T-helper 2 cell (primary cell): ENCODE results near the gene ITGAL.
A peak's percentile ranks its signal among the peaks of the same experiment; 100 is the strongest.
"Not testable (repeated sequence)": the region's sequence is repeated elsewhere in the genome, so short reads cannot be mapped to it uniquely, and the experiment has no call there.

ENCODE experiments used
- DNase-seq, 5 experiments: peaks; one replicate each; pipeline versions ENCODE4 v3.0.0 to v3.0.0-alpha.2; 2012 to 2022

Gene ITGAL

DNA sequence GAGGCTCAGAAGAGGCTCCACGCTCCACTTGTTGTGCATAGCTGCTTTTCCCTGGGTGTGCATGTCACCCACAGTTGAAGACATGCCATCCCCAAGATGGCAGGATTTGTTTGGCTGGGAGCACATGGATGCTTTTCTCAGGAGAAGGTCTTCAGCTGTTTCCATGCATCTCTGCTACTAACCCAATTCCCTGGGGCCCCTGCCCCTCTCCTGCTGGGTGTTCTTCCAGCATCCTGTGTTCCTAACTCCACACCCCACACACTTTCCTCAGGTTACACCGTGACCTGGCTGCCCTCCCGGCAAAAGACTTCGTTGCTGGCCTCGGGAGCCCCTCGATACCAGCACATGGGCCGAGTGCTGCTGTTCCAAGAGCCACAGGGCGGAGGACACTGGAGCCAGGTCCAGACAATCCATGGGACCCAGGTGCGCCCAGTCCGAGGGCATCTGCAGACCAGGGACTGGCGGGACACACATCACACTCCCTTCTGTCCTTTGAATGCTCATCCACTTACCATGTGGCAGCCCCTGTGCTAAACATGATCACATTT is 21.5 kb downstream of the ITGAL start:
- DNase-seq = no peak

DNA sequence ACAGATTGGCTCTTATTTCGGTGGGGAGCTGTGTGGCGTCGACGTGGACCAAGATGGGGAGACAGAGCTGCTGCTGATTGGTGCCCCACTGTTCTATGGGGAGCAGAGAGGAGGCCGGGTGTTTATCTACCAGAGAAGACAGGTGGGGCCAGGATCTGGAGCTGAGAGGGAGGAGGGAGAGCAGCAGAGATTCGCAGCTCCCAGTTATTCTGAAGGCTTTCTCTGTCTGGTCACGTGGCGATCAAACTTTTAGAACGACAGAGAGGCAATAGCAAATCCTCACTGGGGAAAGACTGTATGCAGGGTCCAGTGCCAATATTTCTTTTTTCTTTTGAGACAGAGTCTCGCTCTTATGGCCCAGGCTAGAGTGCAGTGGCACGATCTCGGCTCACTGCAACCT is 22.2 kb downstream of the ITGAL start:
- no peak for DNase-seq

- DNase-seq = no peak
Observed at GRCh38 chr16:30499284-30499683, 26.7 kb downstream of the ITGAL start.

GRCh38 chr16:30503403-30504296 is 31.1 kb downstream of the ITGAL start:
- DNase-seq = no peak

DNA sequence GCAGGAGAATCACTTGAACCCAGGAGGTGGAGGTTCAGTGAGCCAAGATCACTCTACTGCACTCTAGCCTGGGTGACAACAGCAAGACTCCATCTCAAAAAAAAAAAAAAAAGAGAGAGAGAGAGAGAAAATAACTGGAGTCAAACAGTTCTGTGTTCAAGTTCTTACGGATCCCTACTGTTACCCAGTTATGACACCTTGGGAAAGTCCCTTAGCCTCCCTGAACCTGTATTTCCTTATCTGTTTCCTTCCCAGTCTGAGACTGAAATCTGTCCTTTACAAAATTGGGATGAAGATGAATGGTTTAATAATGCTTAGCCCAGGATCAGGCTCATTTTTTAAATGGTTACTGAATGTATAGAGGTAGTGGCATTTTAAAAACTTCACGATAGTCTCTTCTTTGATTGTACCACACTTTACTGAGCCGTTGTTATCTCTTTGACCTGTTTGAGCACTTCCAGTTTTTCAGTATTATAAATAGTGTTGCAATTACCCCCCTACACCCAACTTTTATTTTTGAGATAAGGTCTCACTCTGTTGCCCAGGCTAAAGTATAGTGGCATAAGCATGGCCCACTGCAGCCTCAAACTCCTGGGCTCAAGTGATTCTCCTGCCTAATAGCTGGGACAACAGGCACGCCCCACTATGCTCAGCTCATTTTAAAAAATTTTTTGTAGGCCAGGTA is 36.7 kb downstream of the ITGAL start:
- no peak for DNase-seq

DNA sequence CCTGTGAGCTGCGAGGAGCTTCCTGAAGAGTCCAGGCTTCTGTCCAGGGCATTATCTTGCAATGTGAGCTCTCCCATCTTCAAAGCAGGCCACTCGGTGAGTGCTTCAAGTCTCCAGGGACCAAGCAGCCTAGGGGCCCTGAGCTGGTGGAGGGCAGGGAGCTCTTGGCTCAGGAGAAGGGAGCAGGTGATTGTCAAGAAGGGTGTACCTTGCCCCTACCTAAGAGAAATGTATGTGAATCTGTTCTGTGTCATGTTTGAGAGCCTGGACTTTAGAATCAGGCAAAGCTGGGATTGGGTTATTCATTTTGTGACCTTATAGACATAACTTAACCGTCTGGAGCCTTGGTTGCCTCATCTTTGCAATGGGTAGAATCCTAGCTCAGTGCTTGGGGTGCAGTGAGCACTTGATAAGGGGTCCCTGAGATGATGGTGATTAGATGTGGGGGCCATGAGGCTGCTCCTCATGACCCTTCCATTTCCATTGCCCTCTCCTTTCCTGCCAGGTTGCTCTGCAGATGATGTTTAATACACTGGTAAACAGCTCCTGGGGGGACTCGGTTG is 37.9 kb downstream of the ITGAL start:
- DNase-seq = no peak

DNA sequence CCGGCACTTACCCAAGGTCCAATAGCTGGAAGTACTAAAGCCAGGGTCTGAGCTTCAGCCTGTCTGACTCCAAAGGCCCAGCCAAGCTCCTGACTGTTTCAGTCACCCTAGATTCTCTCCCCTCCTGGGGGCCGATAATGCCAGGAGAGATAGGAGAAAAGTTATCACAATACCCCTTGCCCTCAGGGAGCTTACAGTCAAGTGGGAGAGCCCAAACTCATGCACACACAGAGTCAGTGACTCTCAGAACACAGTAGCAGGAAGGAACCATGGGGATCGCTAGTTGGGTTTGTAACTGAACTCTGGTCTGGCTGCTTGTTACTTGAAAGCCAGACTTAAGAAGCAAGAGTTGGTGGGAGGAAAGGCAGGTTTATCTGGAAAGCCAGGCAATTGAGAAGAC is 39.0 kb downstream of the ITGAL start:
- no peak for DNase-seq

DNA sequence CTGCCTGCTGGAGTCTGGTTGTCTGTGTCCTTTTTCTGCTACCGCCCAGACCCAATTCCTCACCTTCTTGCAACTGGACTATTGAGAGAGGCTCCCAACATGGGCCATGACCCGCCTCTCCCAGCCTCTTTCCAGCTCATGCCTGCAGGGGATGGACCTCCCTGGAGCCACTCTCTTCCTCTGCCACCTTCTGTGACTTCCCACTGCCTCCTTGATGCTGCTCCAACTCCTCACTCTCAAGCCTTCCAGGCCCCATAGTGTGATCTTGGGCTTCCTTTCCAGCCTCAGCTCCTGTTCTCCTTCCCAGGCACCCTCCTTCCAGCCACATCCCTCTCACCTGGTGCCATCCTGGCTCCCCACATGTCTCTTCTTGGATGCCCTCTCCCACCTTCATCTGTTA is 42.7 kb downstream of the ITGAL start:
- no peak for DNase-seq

DNA sequence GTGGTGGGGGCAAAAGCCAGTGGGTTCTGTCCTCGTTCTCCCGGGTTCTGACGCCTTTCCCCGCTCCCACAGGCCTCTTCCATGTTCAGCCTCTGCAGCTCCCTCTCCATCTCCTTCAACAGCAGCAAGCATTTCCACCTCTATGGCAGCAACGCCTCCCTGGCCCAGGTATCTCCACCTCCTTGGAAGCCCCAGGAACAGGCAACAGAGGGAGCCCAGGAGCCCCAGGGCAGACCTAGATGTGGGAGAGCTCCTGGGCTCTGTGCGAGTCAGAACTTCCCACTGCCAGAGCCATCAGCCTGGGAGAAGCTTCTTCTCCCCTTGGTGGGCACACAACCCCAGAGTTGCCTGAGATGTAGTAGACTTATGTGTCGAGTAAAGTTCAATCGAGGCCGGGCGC is 46.0 kb downstream of the ITGAL start:
- no peak for DNase-seq

DNA sequence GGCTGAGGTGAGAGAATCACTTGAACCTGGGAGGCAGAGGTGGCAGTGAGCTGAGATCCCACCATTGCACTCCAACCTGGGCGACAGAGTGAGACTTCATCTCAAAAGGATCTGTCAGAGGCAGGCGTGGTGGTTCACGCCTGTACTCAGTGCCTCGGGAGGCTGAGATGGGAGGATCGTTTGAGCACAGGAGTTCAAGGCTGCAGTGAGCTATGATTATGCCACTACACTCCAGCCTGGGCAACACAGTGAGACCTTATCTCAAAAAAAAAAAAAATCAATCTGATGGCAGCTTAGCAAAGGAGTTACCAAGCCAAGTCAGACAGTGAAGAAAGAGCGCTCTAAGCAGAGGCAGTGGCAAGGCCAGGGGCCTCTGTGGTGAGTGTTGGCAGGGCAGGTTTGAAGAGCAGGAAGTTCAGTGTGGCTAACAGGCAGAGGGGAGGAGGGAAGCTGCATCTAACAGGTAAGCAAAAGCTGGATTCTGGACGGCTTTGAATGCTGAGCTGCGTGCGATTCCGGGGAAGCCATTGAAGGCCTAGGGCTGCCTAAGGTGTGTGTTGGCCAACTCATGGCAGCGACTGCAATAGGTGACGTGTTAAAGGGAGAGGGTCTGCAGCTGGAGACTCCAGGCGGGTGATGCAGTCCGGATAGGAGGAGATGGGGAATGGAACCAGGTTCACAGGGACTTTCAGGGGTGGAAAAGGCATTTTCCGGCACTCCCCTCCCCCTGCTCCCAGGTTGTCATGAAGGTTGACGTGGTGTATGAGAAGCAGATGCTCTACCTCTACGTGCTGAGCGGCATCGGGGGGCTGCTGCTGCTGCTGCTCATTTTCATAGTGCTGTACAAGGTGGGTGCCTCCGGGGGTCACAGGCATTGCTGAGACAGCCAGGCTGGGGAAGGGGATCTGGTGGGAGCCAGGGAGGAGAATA is 46.8 kb downstream of the ITGAL start:
- DNase-seq = peak in 1 of 5 experiments; percentile 44

GRCh38 chr16:30521476-30521872 is 48.9 kb downstream of the ITGAL start:
- no peak for DNase-seq

DNA sequence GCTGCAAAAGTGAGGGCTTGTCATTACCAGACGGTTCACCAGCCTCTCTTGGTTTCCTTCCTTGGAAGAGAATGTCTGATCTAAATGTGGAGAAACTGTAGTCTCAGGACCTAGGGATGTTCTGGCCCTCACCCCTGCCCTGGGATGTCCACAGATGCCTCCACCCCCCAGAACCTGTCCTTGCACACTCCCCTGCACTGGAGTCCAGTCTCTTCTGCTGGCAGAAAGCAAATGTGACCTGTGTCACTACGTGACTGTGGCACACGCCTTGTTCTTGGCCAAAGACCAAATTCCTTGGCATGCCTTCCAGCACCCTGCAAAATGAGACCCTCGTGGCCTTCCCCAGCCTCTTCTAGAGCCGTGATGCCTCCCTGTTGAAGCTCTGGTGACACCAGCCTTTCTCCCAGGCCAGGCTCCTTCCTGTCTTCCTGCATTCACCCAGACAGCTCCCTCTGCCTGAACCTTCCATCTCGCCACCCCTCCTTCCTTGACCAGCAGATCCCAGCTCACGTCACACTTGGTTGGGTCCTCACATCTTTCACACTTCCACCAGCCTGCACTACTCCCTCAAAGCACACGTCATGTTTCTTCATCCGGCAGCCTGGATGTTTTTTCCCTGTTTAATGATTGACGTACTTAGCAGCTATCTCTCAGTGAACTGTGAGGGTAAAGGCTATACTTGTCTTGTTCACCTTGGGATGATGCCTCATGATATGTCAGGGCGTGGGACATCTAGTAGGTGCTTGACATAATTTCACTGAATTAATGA is 49.5 kb downstream of the ITGAL start:
- no peak for DNase-seq

DNA sequence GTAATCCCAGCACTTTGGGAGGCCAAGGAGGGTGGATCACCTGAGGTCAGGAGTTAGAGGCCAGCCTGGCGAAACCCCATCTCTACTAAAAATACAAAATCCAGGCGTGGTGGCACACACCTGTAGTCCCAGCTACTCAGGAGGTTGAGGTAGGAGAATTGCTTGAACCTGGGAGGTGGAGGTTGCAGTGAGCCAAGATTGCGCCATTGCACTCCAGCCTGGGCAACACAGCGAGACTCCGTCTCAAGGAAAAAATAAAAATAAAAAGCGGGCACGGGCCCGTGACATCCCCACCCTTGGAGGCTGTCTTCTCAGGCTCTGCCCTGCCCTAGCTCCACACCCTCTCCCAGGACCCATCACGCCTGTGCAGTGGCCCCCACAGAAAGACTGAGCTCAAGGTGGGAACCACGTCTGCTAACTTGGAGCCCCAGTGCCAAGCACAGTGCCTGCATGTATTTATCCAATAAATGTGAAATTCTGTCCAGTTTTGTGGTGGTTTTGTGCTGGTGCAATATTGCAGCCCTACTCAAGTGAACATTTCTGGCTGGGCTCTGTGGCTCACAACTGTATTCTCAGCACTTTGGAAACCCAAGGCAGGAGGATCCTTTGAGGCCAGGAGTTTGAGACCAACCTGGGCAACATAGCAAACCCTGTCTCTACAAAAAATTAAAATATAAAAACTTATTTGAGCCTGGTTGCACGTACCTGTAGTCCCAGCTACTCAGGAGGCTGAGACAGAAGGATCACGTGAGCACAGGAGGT is 50.3 kb downstream of the ITGAL start:
- DNase-seq = not testable (repeated sequence)

GRCh38 chr16:30523768-30524574 is 51.4 kb downstream of the ITGAL start:
- DNase-seq = no peak

DNA sequence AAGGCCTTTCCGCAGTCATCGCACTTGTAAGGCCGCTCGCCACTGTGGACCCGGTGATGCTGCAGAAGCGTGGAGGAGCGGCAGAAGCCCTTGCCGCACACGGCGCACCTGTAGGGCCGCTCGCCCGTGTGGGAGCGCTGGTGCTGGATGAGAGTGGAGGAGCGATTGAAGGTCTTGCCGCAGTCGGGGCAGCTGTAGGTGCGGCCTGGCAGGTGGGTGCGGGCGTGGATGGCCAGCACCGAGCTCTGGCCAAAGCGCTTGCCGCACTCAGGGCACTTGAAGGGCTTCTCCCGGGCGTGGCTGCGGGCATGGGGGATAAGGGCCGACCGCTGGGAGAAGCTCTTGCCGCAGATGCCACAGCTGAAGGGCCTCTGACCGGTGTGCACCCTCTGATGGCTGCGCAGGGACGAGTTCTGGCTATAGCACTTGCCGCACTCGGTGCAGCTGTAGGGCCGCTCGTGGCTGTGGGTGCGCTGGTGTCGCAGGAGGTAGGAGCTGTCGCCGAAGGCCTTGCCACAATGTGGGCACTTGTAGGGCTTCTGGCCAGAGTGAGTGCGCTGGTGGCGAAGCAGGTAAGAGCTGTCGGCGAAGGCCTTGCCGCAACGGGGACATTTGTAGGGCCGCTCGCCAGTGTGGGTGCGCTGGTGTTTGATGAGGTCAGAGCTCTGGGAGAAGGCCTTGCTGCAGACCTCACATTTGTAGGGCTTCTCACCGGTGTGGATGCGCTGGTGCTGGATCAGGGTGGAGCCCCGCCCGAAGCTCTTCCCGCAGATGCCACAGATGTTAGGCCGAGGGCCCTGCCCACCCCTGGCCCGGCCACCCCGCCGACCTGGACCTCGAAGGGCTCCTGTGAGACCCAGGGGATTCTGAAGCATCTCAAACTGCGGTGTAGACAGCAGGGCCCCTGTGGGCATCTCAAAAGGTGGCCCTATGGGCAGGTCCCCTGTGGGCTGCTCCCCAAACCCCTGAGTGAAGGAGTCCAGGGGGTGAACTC is 52.3 kb downstream of the ITGAL start:
- no peak for DNase-seq

GRCh38 chr16:30525844-30526136 is 53.2 kb downstream of the ITGAL start:
- no peak for DNase-seq

DNA sequence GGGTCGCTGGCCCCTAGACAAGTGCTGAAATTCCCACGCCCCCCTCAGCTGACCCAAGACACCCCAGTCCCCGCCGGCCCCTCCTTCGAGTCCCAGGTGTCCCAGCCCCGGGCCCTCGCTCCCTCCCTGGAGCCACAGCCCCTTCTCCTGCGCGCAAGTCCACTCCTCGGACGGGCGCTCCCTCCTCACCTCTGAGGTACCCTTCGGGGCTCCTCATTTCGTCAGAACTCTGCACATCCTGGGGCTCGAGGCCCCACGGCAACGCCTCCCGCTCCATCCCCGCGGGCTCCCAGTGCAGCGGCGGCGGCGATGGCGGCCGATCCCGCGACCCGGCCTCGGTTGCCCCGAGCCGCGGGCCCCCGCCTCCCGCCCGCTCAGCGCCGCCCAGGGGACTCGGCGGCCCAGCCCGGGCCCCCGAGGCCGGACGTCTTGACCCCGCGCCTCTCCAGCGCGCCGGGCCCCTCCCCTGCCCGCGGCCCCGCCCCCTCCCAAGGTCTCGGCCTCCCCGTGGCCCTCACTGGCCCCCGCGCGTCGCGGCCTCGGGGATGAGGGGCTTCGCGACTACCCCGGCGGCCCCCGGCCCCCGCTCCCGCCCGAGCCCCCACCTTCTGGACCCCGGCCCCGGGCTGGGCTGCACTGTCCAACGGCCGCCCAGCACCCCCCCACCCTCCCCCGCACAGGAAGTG is 53.7 kb downstream of the ITGAL start, which contains the start of gene ZNF768:
Gene ZNF768, minus strand, starts transcription at position 430 of the 686 bp plus-strand sequence. Its CDS starts 153 bp downstream, at position 277.
- peak in 2 of 5 experiments; percentile 25 to 49 for DNase-seq
